ENCODE data around the gene MTAP. TPM values are rescaled to one million over a fixed set of nuclear protein-coding genes. Genes with fewer than 3 reads are reported as not detected.

MTAP gene
- total and polyA plus RNA-seq, 9 of the 15 experiments (the other 6 are each of a cell fraction or from before 2014, with no cell fraction given): 0.07 TPM; not detected in 8

GRCh38 chr9:21803649-21804048 lies 1.2 kb downstream of the MTAP start:
- FAIRE-seq (no peak), DNase-seq (ENCODE audit: extremely low read depth in 1 of 4, low spot score in 3 of 4) (no peak), ATAC-seq (no peak)
- no peak overlapping the region for H3K4me2 ChIP-seq (ENCODE audit: insufficient read depth, low read length)
- no CpG with 5 or more reads among the region's 10 CpGs for WGBS (ENCODE audit: insufficient coverage, low coverage, missing lambda C conversion rate)
- H3K79me2 ChIP-seq (ENCODE audit: control insufficient read depth, insufficient read depth, low read length): no peaks in the 10 kb centered on the region
- no peaks in the 10 kb centered on the region for H3K9me1 ChIP-seq (ENCODE audit: control insufficient read depth, insufficient read depth, low read length)
- in situ Hi-C loops (cut with MboI): no loop called here
- ChIA-PET POLR2A (no interaction called here), CTCF (ENCODE audit: low intra/inter-chr PET ratio) (no interaction called here)
- H3K36me3 ChIP-seq (ENCODE audit: control insufficient read depth, insufficient read depth, low read length): no peaks in the 10 kb centered on the region
- H4K20me1 ChIP-seq (replicated peaks; ENCODE audit: control insufficient read depth, insufficient read depth, low read length): no peaks in the 10 kb centered on the region
- no peak overlapping the region for H3K4me3 ChIP-seq
- H3K27me3 ChIP-seq (ENCODE audit: control insufficient read depth in 2 of 2, insufficient read depth in 2 of 2, low read length in 2 of 2): no peaks in the 10 kb centered on the region
- H3K4me1 ChIP-seq (replicated peaks in 1 of 2; ENCODE audit: control insufficient read depth in 2 of 2, insufficient read depth in 2 of 2, low read length in 2 of 2): no peaks in the 10 kb centered on the region
- TF ChIP-seq MCM3 (IDR thresholded peaks at IDR 0.05) (no peak), E2F1 (CRISPR knock-in tag; IDR thresholded peaks at IDR 0.05) (no peak), ATF3 (IDR thresholded peaks at IDR 0.05) (no peak), ATF3 (CRISPR knock-in tag; conservative IDR thresholded peaks at IDR 0.05) (no peak), ELK3 (CRISPR knock-in tag; IDR thresholded peaks at IDR 0.05) (no peak), JUND (IDR thresholded peaks at IDR 0.05; ENCODE audit: borderline replicate concordance, low read depth, low read length) (no peak), JUND (tag; IDR thresholded peaks at IDR 0.05; ENCODE audit: borderline replicate concordance, low read depth, low read length) (no peak), ZC3H11A (IDR thresholded peaks at IDR 0.05; ENCODE audit: low read depth, low read length) (no peak), UBTF (IDR thresholded peaks at IDR 0.05; ENCODE audit: borderline replicate concordance in 1 of 2, low read depth in 2 of 2, low read length in 2 of 2) (no peak)
- H3K9ac ChIP-seq (ENCODE audit: insufficient read depth in 1 of 2, low read depth in 2 of 2, low read length in 2 of 2): no peak overlapping the region
- H3K27ac ChIP-seq (ENCODE audit: extremely low read depth, low read depth, low read length): no peak overlapping the region
- BruUV-seq (replicated peaks): no TSS peak
- no peaks in the 10 kb centered on the region for H3K9me3 ChIP-seq (replicated peaks; ENCODE audit: control insufficient read depth, insufficient read depth, low read depth, low read length)
- no peak overlapping the region for H2AFZ ChIP-seq (ENCODE audit: low read depth, low read length)
- intact Hi-C loops (cut with micrococcal nuclease): no loop called here
